CD4-positive, alpha-beta T cell treated with Interleukin-10 for 1 hour (primary cell): Measurements from ENCODE around the gene EXOC4.

Experiments
- DNase-seq: peaks from one replicate; pipeline ENCODE4 v3.0.0-alpha.2; 2020

EXOC4 gene

DNA sequence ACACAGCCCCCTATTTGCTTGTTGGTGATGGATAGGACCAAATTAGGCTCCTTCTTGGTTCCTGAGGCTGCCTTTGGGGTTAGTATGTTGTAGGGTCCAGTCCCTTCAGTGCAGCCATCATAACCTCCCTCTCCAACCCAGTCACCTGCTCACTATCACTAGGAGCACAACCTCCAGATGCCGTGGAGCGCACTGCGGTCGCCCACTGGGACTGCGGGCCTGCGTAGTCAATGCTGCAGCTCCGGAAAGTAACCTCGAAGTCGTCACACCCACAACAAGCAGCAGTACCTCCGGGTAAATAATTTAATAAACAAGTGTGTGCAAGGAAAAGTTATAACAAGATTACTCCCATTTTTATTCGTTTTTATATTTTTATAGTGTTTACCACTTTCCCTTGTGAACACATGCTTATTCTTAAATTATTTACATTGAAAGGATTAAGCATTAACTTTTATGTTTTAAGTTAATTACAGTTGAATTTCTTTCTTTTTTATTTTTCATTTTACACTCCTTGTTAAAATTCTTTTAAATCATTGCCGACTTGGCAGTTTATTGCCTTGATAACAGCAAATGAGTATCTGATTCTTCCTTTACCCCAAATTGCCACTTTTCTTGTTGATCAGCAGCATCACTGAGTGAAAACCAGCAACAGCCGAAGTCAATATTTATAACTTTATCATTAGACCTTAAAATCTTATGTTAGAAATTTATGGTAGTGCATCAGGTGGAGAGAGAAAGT lies 474.8 kb downstream of the EXOC4 start:
- DNase-seq, result no peak

DNA sequence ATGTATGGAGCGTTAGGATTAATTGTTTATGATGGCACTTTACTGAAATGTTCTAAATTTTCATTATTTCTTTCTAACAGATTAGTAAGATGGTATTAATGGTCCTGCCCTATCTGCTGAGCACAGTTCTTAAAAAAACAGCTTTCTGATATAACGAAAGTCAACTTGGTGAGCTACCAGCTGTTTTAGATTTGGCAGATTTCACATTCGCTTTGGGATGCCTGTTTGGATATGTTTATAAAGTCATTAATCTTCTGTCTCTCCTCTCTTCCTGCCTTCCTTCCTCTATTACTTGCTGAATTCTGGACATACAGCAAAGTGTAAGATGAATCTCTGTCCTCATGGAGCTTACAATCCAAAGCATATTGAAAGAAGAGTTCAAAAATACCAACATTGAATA lies 477.5 kb downstream of the EXOC4 start:
- DNase-seq, result no peak

DNA sequence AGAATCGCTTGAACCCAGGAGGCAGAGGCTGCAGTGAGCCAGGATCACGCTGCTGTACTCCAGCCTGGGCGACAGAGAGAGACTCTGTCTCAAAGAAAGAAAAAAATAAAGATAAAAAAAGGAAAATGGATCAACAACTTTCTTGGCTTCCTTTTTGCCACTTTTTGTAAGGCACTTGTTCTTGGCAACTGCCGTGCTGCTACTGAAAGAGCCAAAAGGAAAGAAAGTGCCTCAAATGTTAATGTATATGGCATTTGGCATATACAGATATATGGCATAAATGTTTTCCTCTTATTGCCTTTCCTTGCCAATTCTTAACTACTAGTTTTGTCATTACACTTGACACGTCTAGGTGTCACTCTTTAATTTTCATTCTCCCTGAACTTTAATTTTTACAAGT lies 480.5 kb downstream of the EXOC4 start:
- DNase-seq, result no peak

DNA sequence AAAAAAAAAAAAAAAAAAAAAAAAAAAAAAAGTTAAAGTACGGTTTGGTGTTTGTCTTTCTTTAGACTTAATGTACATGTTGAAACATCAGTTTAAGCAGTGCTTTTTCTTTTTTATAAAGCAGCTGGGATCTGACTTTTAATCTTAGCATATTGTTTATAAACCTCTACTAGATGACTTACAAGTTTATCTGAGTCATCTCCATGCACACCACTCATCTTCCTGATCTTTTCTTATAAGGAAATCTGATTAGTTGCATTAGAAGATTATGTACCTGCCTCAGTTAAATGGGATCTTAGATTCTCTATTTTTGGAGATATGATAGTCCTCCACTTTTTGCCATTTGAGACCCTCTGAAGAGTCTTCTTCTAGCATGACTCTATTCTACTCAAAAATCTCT lies 482.3 kb downstream of the EXOC4 start:
- no peak for DNase-seq

DNA sequence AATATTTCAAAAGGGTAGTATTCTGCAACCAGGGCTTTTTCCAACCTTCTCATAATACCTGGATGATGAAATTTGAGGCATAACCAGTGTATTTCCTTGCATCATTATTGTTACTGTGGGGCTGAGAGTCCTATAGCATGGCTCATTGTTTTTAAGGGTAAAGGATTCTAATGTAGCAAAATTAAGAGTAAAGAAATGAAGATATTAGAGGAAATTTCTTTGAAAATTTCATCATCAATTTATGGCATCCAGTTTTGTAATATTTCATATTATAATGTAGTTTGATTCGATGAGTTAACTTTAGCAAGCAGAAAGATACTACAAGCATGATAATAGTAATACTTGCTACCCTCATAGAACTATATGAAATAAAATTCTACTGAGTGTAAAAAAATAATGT lies 486.9 kb downstream of the EXOC4 start:
- no peak for DNase-seq

DNA sequence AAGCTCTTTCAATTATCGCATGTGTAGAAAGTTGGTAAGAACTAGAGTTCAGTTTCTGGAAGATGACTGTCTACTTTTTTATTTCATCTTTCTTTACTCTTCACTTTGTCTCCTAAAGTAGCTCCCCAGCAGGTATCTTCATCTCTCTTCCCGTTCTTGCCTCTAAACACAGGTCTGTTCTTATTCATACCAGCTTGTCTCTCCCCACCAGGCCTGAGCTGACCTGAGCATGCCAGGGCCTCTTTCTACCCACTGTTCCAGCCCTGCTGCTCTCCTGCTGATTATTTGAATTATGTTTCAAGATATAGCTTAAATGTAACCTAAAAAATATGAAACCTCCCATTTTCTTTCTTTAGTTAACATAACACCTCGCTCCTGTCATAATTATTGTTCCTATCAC lies 488.2 kb downstream of the EXOC4 start:
- DNase-seq, result no peak

DNA sequence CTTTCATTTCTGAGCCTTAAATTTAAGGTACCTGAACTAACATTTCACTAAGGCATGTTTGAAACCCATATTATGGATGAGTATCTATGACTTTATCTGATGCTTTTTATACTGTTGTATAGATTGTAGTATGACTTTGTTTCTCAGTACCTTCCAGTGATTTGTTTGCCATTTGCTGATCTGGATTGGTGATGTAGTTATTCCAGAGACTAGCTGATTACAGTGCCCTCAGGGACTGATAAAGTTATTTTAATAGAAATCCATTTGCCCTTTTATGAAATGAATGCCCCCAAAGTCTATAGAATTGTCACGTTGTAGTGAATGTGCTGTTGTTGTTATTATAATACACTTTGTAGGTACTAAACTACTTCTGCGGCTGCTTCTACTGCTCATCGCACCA lies 488.8 kb downstream of the EXOC4 start:
- DNase-seq, result no peak

DNA sequence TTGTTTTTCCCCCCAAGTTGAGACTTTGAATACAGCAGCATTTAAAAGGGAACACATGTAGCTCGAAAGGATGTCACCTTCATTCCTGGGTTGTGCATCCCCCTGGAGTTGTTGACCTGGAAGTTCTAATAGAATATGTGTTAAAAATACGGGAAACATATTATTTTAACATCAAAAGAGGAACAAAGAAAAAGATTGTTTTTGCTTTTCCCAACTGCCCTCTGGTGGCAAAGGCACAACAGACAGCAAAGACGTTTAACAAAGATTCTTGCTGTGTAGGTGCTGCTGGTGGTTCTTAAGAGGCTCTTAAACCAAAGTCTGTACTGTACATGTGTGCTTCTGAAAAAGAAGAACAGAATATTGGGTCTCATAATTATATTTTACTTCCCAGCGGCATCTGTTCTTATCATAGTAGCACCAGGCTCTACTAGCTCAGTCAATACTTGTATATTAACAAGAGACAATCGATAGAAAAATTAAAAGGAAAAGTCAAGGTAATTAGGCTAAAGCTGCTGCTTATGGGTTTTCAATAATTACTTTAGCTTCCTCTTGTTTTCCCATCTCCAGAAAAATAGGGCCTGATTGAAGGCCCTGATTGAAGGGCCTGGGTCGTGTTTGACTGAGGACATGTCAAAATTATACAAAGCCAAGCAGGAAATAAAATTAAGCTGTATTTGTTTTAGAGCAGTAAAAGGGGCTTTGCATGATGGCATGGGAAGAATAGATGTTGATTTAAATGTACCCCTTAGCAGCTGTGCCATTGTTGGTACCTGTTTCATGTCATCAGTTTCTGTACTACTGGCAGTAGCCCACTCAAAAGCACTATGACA lies 490.0 kb downstream of the EXOC4 start:
- no peak for DNase-seq

DNA sequence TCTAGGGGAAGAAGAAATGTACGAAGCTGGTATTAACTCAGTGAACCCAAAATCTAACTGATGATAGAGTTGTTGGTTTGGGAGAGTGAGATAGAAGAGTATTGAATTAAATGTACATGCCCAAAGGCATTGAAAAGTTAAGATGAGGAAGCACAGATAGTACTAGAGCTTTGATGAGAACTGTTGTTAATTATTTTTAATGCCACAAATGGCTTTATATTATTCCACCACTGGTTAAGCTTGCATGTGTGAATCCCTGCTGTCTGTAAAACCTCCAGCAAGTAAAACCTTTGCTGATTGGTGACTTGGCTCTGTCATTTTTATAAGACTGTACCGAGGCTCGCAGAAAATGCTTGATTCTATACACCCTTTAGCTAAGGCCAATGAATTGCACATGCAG lies 491.6 kb downstream of the EXOC4 start:
- DNase-seq, result no peak

DNA sequence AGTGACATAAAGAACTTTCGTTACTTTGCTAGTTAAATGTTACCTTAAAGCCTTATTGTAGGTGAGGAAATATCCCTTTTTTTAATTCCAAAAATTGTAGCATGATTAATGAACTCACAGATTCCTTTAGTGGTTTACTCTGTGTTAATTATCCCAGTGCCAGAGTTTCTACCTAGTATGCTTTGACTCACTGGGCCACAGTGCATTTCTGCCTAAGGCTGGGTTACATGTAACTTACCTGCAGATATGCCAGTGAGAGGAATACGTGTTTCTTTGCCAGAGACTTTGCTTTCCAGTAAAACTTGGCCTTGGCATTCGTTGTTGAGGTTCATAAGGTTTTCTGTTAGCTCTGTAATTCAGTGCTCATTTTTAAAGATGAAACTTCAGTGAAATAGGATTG lies 493.4 kb downstream of the EXOC4 start:
- DNase-seq, result no peak

DNA sequence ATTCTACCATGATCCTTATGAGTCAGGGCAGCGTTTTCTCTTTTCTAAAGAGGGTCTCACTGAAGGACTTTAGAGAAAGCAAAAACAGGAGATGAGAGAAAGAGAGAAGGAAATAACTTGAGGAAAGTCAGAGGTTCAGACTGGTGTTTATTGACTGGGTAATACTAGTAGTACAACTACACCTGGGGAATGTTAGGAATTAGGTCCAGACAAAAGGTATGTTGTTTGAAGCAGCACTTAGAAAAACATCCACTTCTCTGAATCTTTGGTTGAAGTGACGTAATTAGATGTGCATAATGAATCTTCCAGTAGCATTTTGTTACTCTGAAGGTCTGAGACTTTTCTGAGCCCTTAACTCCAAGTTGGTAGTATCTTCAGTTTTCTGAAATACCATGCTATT lies 494.0 kb downstream of the EXOC4 start:
- no peak for DNase-seq

DNA sequence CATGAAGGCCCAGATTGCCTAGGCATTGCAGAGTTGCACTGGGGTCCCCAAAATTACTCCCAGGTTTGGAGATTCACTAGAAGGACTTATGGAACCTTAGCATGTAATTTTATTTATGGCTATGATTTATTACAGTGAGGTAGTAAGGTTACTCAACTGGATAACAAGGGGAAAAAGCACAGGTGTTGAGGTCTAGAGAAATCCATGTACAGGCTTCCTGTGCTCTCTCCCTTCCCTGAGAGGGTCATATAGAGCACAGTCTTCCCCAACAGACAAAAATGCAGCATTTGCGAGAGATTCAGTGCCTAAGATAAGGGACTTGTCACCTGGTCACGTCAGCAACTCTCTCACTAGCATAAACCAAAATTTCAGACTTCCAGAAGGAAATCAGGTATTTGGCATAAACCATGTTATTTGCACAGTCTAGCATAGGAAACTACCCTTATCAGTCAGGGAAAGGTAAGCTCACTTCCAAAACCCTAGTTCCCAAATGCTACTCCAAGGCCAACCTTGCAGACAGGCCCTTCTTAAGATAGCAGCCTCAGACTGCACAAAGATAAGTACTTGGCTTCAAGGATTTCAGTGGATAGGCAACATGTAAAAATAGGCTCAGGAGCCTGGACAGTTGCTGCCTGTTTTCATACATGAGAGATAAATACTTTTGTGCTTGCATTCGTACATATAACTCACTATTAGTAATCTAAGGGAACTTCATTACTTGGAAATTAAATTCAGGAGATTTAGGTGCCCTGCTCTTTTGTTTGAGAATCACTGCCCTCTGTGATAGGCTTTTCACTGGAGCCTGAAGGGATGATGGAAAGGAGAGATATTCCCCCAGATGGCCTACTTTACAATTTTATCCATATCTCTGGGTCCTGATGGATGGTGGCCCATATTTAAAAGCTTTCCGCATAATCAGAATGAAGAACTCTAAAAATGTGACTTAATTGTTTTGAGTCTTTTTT lies 495.8 kb downstream of the EXOC4 start:
- no peak for DNase-seq

DNA sequence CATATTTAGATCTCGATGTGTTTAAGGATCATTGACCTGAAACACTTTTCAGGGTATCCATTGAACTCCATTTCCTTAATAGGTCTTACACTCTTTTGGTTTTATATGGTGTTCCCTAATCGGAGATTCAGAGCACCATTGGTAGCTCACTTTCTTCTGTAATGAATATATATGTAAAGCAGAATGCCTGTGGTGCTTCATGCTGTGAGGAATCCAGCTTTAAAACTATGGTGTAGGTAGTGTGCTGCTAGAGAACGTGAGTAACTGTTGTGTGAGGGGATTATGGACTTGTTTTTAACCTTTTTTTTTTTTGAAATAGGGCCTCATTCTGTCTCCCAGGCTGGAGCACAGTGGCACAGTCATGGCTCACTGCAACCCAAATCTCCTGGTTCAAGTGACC lies 497.4 kb downstream of the EXOC4 start:
- no peak for DNase-seq

DNA sequence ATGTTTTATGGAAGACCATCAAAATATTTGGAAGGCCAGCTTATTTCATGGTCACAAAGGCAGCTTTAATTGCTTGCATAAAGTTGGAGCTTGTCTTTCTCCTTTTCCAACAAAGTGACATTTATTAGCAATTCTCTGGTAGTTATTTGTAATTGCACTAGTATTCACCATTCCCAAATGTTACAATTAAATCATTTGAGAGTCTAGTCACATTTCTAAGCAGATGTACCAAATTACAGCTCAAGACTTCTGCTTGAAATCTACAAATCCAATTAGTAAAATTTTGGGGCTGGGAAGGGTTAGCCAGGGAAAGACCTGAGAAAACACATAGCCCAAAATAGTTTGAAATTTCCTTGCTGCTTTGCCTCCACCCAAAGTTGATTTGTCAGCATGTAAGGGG lies 498.2 kb downstream of the EXOC4 start:
- no peak for DNase-seq

DNA sequence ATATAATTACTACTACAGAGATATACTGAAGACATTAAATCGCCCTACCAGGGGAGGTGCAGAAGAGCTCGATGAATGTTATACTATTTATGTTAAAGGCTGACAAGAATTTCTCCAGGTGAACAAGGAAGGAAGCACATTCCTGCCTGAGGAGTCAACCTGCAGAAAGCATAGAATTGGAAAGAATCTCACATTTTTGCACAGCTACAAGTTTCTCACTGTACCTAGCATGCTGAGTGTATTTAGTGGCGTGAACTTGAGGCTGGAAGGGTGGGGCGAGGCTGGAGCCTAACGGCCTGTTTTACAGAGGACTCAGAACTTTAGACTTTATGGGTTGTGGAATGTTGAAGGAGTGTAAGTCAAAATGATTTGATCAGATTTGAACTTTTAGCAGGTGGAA lies 500.6 kb downstream of the EXOC4 start:
- no peak for DNase-seq

DNA sequence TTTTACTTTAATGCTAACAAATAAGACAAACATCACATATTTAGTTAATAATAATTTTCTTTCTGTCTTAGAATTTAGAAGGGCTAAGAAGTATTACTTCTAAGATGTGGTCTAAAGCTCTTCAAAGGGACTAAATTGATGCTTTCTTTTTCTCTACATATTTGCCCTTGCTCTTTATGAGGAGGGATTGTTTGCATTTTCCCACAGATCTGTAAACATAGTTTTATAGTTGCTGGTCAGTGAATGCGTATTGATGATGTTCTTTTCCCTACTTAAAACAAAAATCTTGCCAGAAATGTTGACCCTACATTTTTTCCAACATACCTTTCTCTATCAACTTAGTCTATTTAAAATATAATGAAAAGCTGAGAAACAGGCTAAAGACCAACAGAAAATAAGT lies 501.8 kb downstream of the EXOC4 start:
- DNase-seq, result no peak

DNA sequence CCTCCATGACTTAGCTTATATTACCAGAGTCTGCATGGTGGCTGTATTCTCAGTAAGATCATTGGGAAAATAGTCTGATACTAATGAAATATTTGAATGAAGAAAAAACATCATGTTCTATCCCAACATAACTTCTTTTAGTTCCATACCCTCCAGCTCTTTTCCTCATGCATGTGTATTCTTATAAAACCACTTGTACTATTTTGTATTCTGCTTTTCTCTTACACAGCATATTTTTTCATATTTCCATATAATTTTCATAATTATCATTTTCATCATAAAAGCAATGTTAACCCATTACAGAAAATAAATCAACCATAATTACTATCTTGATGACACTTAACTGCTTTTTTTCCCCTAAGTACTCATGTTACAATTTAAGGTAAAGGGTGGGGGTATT lies 503.0 kb downstream of the EXOC4 start:
- DNase-seq, result no peak

DNA sequence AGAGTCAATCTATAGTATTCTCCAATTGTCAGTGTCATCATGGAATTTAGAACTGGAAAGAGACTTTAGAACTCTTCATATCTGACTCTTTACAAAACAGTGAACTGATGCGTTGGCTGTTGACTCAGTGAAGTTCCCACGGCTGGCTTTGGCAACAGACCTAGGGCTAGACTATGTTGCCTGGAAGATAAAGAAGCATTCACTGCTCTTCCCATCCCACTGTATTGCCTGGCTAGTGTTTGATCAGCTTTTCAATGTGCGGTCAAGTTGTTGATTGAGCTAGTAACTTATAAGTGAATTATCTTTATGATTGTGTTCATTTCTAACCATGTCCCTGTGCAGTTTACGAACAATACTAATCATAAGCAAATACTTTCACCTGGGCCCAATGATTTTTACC lies 508.6 kb downstream of the EXOC4 start:
- no peak for DNase-seq

DNA sequence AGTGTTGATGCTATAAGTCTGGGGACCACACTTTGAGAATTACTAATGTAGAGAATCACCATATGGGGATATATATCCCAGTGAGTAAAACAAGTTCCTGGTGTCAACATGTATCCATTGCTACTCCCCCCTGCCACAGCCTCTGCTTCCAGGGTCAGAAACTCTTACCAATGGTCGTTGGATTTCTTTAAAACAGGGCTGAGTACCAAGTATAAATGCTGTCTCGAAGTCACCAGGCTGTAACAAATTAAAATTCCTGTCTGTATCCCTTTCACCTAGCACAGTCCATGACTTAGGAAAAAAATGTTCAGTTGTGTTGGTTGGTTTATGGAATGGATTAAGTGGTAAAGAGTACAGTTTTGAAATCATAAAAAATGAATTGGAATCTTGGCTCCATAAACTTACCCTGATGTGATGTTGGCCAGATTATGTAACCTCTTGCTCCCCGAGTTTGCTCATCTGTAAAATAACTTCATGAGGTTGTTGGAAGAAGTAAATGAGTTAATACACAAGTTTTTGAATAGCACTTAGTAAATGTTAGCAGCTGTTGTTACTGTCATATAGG lies 510.3 kb downstream of the EXOC4 start:
- no peak for DNase-seq

DNA sequence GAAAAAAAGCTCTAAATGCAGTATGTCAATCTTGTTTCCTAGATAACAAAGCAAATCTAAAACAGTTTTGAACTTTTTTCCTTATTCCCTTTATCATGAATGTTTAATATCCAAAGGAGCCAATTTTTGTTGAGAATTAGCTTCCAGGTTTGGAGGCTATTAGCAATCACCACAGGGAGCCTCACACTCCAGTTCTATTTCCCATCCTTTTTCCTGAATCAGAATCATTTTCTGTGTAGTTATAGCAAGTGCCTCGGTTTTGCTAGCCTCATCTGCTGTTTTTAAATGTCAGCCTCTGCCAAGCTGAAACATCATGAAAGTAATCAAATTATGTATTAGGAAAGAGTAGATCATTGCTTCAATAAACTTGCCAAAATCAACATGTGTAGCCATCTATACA lies 516.8 kb downstream of the EXOC4 start:
- DNase-seq, result no peak

DNA sequence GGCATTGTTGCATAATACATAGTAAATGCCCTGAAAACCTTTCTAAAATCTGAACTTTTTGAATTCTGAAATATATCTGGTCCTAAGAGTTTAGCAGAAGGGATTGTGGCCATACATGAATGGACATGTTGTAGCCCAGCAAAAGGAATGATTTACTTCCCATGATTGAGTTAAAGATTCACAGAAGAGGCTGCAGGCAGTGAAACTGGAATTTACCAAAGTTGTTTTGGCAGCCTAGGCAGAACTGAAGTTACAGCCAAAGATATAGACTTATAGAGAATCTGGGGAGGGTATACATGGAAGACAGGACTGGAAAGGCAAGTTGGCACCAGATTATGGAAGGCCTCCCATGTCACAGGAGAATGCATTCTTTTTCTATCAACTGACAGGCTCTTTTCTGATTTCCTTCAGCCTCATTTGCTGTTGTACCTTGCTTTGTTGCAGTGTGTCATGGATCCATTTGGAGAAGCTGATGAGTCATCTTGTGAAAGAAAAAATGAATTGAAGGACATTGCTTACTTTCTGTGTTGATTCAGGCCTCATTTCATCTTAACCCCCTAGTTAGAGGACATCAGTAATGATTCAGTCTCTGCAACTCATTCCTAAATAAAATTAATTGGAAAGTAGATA lies 518.1 kb downstream of the EXOC4 start:
- no peak for DNase-seq

DNA sequence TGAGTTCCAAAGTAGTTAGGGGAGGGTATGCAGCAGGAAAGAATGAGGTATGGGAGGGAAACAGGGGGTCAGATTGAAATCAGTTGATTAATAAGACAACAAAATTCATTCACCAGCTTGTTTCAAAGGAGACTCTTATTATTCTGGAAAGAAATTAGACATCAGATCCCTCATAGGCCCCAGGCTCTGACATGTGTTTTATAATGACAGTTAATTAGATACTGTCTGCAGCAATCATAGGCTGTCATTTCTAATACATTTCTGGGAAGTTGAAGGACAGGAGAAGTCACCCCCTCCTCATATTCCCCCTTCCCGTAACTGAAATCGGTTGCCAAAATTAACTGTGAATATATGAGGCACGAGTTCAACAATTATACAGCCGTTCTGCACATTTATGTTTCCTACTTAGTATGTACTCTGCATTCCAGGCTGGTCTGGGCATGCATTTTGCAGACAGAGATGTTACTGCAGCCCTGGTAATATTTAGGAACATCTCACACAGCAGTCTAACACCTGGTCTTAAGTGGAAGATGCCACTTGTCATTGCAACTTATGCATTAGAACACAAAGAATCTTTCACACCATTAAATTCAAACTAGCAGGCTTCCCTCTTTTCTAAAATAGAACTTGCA lies 519.0 kb downstream of the EXOC4 start:
- no peak for DNase-seq
